ENCODE results near the gene COL4A6. TPM values are rescaled to one million over a fixed set of nuclear protein-coding genes. Genes with fewer than 3 reads are reported as not detected.

COL4A6 gene
- total RNA-seq, 2 donors from 2014 or later: not detected

DNA sequence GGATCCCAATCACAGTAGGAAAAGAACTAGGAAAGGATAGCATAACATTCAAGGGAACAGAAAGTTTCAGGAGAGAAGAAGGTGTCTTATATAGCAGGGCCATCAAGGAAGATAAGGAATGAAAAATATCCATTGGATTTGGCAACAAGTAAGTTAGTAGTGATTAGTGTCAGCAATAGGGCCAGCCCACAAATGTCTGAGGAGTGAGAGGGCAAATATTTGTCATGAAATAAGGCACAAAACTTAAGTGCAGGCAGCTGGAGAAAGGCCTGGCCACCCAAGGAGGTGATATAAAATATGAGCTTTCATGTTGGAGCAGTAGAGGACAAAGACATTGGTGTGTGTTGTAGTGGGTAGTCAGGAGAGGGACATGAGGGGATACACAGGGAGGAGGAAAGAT, 132.1 kb downstream of the COL4A6 start:
- H3K36me3 Mint-ChIP-seq (ENCODE audit: low read depth): no peaks in the 10 kb centered on the region
- peaks cover 5% of the 10 kb centered on the region for H3K27me3 Mint-ChIP-seq
- no peak for DNase-seq
- ATAC-seq: no peak
- H3K4me1 Mint-ChIP-seq: no peaks in the 10 kb centered on the region
- H3K4me3 Mint-ChIP-seq: no peak overlapping the region
- H3K9me3 ChIP-seq (ENCODE audit: control insufficient read depth, low read length, poor library complexity, severe bottlenecking): no peaks in the 10 kb centered on the region
- no peak overlapping the region for H3K27ac Mint-ChIP-seq

DNA sequence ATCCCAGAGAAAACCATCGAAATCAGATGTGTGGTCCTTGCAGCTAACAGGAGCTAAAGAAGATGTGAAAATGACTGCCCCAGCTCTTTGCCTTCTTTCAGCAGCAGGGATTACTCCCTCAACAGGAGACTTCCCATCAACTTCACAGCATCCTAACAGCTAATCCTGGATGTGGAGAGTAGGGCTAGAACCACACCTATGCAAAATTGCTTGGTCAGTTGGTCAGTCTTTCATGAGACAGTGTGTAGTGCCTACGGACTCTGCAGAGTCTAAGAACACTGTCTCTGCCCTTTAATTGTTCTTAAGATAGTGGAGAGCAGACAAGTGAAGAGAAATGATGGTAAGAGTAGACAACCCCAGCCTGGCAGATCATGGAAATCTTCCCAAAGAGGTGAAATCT, 133.5 kb downstream of the COL4A6 start:
- ATAC-seq (no peak), DNase-seq (no peak)
- Mint-ChIP-seq H3K4me1 (no peaks in the 10 kb centered on the region), H3K27me3 (peaks cover 5% of the 10 kb centered on the region), H3K4me3 (no peak overlapping the region), H3K27ac (no peak overlapping the region), H3K36me3 (ENCODE audit: low read depth) (no peaks in the 10 kb centered on the region)
- H3K9me3 ChIP-seq (ENCODE audit: control insufficient read depth, low read length, poor library complexity, severe bottlenecking): no peaks in the 10 kb centered on the region

- no peak overlapping the region for H3K27ac Mint-ChIP-seq
- no peaks in the 10 kb centered on the region for H3K9me3 ChIP-seq (ENCODE audit: control insufficient read depth, low read length, poor library complexity, severe bottlenecking)
- no peaks in the 10 kb centered on the region for H3K36me3 Mint-ChIP-seq (ENCODE audit: low read depth)
- ATAC-seq: no peak
- peaks cover 5% of the 10 kb centered on the region for H3K27me3 Mint-ChIP-seq
- no peak overlapping the region for H3K4me3 Mint-ChIP-seq
- DNase-seq: no peak
- no peaks in the 10 kb centered on the region for H3K4me1 Mint-ChIP-seq
These were observed 134.0 kb downstream of the COL4A6 start for GRCh38 chrX:108304210-108304609.

DNA sequence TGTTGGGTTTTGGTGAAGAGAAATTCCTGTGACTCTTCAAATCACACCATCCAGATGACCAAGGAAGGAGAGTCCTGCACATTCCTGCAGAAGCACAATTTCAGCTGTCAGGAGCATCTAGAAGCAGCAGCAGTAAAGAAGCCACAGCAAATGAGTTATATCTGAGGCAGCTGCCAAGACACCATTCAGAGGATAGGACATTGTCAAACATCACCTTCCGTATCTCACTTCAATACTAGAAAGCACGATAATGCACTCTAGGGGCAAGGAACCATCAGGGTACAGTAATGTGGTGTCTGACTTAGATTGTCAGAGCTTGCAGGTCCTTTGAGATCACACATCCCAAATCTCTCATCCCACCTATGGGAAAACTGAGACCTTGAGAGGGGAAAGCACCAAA, 134.5 kb downstream of the COL4A6 start:
- Mint-ChIP-seq H3K27ac (no peak overlapping the region), H3K27me3 (peaks cover 5% of the 10 kb centered on the region), H3K4me3 (no peak overlapping the region), H3K36me3 (ENCODE audit: low read depth) (no peaks in the 10 kb centered on the region), H3K4me1 (no peaks in the 10 kb centered on the region)
- DNase-seq: no peak
- H3K9me3 ChIP-seq (ENCODE audit: control insufficient read depth, low read length, poor library complexity, severe bottlenecking): no peaks in the 10 kb centered on the region
- no peak for ATAC-seq

DNA sequence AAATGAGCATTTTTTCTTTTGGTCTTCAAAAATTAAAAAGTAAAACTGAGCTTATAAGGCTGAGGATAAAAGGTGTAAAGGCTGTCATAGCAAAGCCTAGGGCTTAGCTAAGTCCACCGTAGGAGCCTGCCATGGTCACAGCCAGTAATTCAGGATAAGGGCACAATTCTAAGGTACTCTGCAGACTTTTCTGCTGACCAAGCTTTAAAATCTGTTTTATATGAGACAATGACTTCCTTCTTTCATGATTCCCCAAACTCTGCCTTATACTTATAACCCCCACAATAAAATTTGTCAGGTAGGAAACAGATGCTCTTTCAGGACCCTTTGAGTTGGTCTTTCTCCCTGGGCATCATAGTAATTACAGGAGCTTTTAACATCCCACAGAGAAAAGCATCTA, 138.5 kb downstream of the COL4A6 start:
- H3K27me3 Mint-ChIP-seq: peaks cover 5% of the 10 kb centered on the region
- ATAC-seq: no peak
- no peaks in the 10 kb centered on the region for H3K4me1 Mint-ChIP-seq
- no peaks in the 10 kb centered on the region for H3K36me3 Mint-ChIP-seq (ENCODE audit: low read depth)
- H3K27ac Mint-ChIP-seq: no peak overlapping the region
- no peak overlapping the region for H3K4me3 Mint-ChIP-seq
- no peaks in the 10 kb centered on the region for H3K9me3 ChIP-seq (ENCODE audit: control insufficient read depth, low read length, poor library complexity, severe bottlenecking)
- no peak for DNase-seq

GRCh38 chrX:108299101-108299591, 139.1 kb downstream of the COL4A6 start:
- no peak overlapping the region for H3K27ac Mint-ChIP-seq
- no peaks in the 10 kb centered on the region for H3K9me3 ChIP-seq (ENCODE audit: control insufficient read depth, low read length, poor library complexity, severe bottlenecking)
- H3K4me1 Mint-ChIP-seq: no peaks in the 10 kb centered on the region
- DNase-seq (no peak), ATAC-seq (no peak)
- no peaks in the 10 kb centered on the region for H3K36me3 Mint-ChIP-seq (ENCODE audit: low read depth)
- H3K27me3 Mint-ChIP-seq: peaks cover 5% of the 10 kb centered on the region
- H3K4me3 Mint-ChIP-seq: no peak overlapping the region

DNA sequence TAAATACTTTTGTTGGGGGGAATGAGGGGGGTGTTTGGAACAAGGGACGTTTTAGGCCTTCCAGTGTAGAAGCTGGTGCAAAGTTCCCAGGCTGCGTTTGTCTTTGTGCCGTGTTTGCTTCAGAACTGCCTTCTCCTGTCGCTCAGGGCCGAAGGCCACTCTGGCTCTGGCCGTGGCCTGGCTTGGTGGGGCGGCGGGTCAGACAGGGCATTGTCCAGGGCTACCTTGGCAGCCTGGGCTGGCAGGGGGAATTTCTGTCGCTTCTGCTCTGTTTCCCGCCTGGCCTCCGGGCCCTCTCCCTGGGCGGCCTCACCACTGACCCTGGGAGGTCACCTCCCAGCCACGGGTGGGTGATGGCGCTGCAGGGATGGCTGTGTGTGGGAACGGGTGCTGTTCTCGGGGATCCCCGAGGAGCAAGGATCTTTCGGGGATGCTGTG, 140.0 kb downstream of the COL4A6 start:
- H3K27me3 Mint-ChIP-seq: peaks cover 1% of the 10 kb centered on the region
- DNase-seq (no peak), ATAC-seq (no peak)
- H3K4me3 Mint-ChIP-seq: no peak overlapping the region
- H3K36me3 Mint-ChIP-seq (ENCODE audit: low read depth): no peaks in the 10 kb centered on the region
- no peaks in the 10 kb centered on the region for H3K4me1 Mint-ChIP-seq
- no peaks in the 10 kb centered on the region for H3K9me3 ChIP-seq (ENCODE audit: control insufficient read depth, low read length, poor library complexity, severe bottlenecking)
- H3K27ac Mint-ChIP-seq: no peak overlapping the region

GRCh38 chrX:108297290-108297689, 140.9 kb downstream of the COL4A6 start:
- H3K9me3 ChIP-seq (ENCODE audit: control insufficient read depth, low read length, poor library complexity, severe bottlenecking): no peaks in the 10 kb centered on the region
- ATAC-seq (no peak), DNase-seq (no peak)
- H3K36me3 Mint-ChIP-seq (ENCODE audit: low read depth): no peaks in the 10 kb centered on the region
- H3K27ac Mint-ChIP-seq: no peak overlapping the region
- no peak overlapping the region for H3K4me3 Mint-ChIP-seq
- no peaks in the 10 kb centered on the region for H3K27me3 Mint-ChIP-seq
- H3K4me1 Mint-ChIP-seq: no peaks in the 10 kb centered on the region

DNA sequence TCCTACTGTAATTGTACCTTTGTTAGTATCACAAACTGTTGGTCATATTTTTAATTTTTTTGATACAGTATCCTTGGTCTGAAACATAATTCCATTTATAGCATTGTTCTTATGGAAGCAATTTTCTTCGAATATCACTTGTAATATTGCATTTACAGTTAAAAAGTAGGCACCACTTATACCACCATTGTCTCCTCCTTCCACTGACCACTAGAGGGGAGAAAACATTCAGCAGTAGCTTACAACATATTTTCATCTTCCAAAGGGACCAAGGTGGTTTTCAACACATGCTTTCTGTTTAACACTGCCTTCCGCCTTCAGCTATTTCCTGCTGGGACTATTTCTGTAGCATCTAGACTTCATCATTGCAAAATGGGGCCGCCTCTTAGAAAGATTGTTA, 146.2 kb downstream of the COL4A6 start:
- Mint-ChIP-seq H3K36me3 (ENCODE audit: low read depth) (no peaks in the 10 kb centered on the region), H3K4me1 (no peaks in the 10 kb centered on the region), H3K27me3 (no peaks in the 10 kb centered on the region), H3K4me3 (no peak overlapping the region), H3K27ac (no peak overlapping the region)
- ATAC-seq: no peak
- DNase-seq: no peak
- no peaks in the 10 kb centered on the region for H3K9me3 ChIP-seq (ENCODE audit: control insufficient read depth, low read length, poor library complexity, severe bottlenecking)

DNA sequence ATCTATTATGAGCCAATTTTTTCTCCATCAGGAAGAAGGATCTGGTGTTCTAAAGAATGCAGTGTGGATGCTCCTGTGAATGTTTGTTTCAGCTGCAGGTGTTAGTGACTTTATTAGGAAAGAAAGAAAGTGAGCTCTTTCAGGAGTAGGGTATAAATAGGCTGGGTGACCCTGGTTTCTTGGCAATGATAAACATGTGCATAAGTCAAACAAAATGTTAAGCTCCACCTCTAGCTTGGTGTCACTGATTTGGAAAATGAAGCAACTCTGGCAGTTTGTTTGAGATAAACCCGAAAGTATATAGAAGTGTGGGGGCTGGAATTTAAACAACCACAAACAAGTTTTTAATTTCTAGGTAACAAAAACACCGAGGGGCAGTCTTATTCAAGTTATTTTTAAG, 152.3 kb downstream of the COL4A6 start:
- Mint-ChIP-seq H3K27ac (no peak overlapping the region), H3K4me3 (no peak overlapping the region), H3K27me3 (no peaks in the 10 kb centered on the region), H3K36me3 (ENCODE audit: low read depth) (no peaks in the 10 kb centered on the region), H3K4me1 (no peaks in the 10 kb centered on the region)
- DNase-seq: no peak
- H3K9me3 ChIP-seq (ENCODE audit: control insufficient read depth, low read length, poor library complexity, severe bottlenecking): no peaks in the 10 kb centered on the region
- ATAC-seq: no peak

DNA sequence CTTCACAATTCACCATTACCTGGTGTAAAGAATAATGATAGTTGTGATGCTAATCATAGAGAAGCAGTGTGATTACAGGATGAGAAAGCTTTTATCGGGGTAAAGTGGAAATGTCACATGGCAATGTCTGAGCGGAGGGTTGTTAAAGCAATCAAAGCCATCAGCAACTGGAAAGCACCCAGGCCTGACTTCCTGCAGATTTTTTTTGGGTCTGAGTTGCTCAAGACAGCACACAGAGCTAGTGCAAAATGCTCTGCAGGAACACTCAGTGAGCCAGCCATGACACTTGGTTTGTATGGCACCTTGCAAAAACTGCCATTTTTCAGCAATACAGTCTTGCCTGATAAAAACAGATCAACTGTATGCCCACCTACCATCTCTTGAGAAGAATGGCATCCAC, 152.9 kb downstream of the COL4A6 start:
- no peaks in the 10 kb centered on the region for H3K9me3 ChIP-seq (ENCODE audit: control insufficient read depth, low read length, poor library complexity, severe bottlenecking)
- Mint-ChIP-seq H3K4me1 (no peaks in the 10 kb centered on the region), H3K36me3 (ENCODE audit: low read depth) (no peaks in the 10 kb centered on the region), H3K4me3 (no peak overlapping the region), H3K27ac (no peak overlapping the region), H3K27me3 (no peaks in the 10 kb centered on the region)
- DNase-seq: no peak
- no peak for ATAC-seq

DNA sequence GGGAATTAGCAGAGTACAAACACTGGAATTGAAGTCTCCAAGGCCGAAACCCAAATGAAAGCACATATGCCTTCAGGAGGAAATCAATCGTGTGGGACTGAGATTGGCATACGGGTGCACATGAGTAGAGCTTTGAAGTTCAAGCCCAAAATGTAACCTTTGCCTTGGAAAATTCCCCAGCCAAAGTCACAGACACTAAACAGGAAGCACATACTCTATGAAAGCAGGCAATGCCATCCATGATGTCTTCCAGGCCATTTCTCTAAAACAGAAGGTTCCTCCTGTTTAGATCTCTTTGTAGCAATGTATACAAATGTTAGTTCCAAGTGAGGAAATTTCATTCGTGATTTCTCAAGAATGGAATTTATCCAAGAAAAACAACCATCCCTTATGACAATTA, 162.5 kb downstream of the COL4A6 start:
- DNase-seq: no peak
- no peaks in the 10 kb centered on the region for H3K36me3 Mint-ChIP-seq (ENCODE audit: low read depth)
- no peaks in the 10 kb centered on the region for H3K9me3 ChIP-seq (ENCODE audit: control insufficient read depth, low read length, poor library complexity, severe bottlenecking)
- no peaks in the 10 kb centered on the region for H3K4me1 Mint-ChIP-seq
- H3K27me3 Mint-ChIP-seq: peaks cover 6% of the 10 kb centered on the region
- ATAC-seq: no peak
- no peak overlapping the region for H3K4me3 Mint-ChIP-seq
- no peak overlapping the region for H3K27ac Mint-ChIP-seq

GRCh38 chrX:108271397-108271787, 166.8 kb downstream of the COL4A6 start:
- DNase-seq (no peak), ATAC-seq (no peak)
- Mint-ChIP-seq H3K4me1 (peaks cover 2% of the 10 kb centered on the region), H3K4me3 (no peak overlapping the region), H3K27ac (no peak overlapping the region), H3K36me3 (ENCODE audit: low read depth) (no peaks in the 10 kb centered on the region), H3K27me3 (peaks cover 11% of the 10 kb centered on the region)
- no peaks in the 10 kb centered on the region for H3K9me3 ChIP-seq (ENCODE audit: control insufficient read depth, low read length, poor library complexity, severe bottlenecking)

- ATAC-seq: no peak
- Mint-ChIP-seq H3K27ac (no peak overlapping the region), H3K4me3 (no peak overlapping the region), H3K36me3 (ENCODE audit: low read depth) (no peaks in the 10 kb centered on the region), H3K4me1 (peaks cover 2% of the 10 kb centered on the region), H3K27me3 (peaks cover 11% of the 10 kb centered on the region)
- H3K9me3 ChIP-seq (ENCODE audit: control insufficient read depth, low read length, poor library complexity, severe bottlenecking): no peaks in the 10 kb centered on the region
- DNase-seq: no peak
These were observed 167.4 kb downstream of the COL4A6 start for GRCh38 chrX:108270739-108271396.
